MCF 10A (cell line): Measurements from ENCODE around the gene GPHN. TPM values are rescaled to one million over a fixed set of nuclear protein-coding genes. Genes with fewer than 3 reads are reported as not detected.

Experiments
- BruUV-seq: library from RNA; stranded (reverse); fragments of 400-500 nt; replicated peaks from 2 replicates; lab custom pipeline; 2021; lab: Mats Ljungman, UMichigan
- CTCF ChIA-PET: fragments of 300-600 bp; sonication (Branson Sonifier 250); formaldehyde crosslinking; extraction: SDS; loops from one replicate; lab custom pipeline; 2021; ENCODE audit warnings: antibody characterized with exemption, inconsistent platforms; lab: Yijun Ruan, JAX
- POLR2A ChIA-PET: fragments of 300-600, 350-650 bp; sonication (Branson Sonifier 250); formaldehyde crosslinking; extraction: SDS; loops from one replicate; lab custom pipeline; 2020; ENCODE audit warnings: antibody characterized with exemption, inconsistent platforms; lab: Yijun Ruan, JAX
- DNase-seq: peaks from one replicate; pipeline ENCODE4 v3.0.0-alpha.2; 2018; ENCODE audit not compliant: unreplicated experiment
- H3K27ac Mint-ChIP-seq: one replicate; pipeline ENCODE4 v1.8.0; 2022; ENCODE audit warnings: mild to moderate bottlenecking, low read depth, mixed read lengths; ENCODE audit not compliant: unreplicated experiment
- H3K27me3 Mint-ChIP-seq: one replicate; pipeline ENCODE4 v1.8.0; 2022; ENCODE audit warnings: mixed read lengths; ENCODE audit not compliant: insufficient read depth, unreplicated experiment
- H3K36me3 Mint-ChIP-seq: one replicate; pipeline ENCODE4 v1.8.0; 2022; ENCODE audit warnings: mild to moderate bottlenecking, moderate library complexity, mixed read lengths; ENCODE audit not compliant: insufficient read depth, unreplicated experiment
- H3K4me1 Mint-ChIP-seq: one replicate; pipeline ENCODE4 v1.8.0; 2022; ENCODE audit warnings: mixed read lengths; ENCODE audit not compliant: insufficient read depth, unreplicated experiment
- H3K4me3 Mint-ChIP-seq: one replicate; pipeline ENCODE4 v1.8.0; 2022; ENCODE audit warnings: mild to moderate bottlenecking, moderate library complexity, mixed read lengths; ENCODE audit not compliant: unreplicated experiment
- H3K9me3 Mint-ChIP-seq: one replicate; pipeline ENCODE4 v1.8.0; 2022; ENCODE audit warnings: mixed read lengths; ENCODE audit not compliant: unreplicated experiment
- CTCF ChIP-seq: fragments of 200-600 bp; IDR thresholded peaks from one replicate; pipeline ENCODE4 v1.8.0; 2022; ENCODE audit warnings: antibody characterized with exemption, mild to moderate bottlenecking; ENCODE audit not compliant: unreplicated experiment
- intact Hi-C: fragments of 100-400 bp; cut with micrococcal nuclease; formaldehyde crosslinking; loops from 2 replicates; pipeline ENCODE4 v1.14.1; 2022
- total RNA-seq: library from RNA; stranded (reverse); gene quantifications from 2 replicates; pipeline ENCODE4 v1.2.3, GENCODE V29; 2022

The GPHN gene
- total RNA-seq, 1 experiment from 2014 or later: 26.8 TPM

- ChIA-PET POLR2A (no interaction called here), CTCF (no interaction called here)
- H3K9me3 Mint-ChIP-seq: no peaks in the 10 kb centered on the region
- TF ChIP-seq CTCF: no peak
- H3K36me3 Mint-ChIP-seq: no peaks in the 10 kb centered on the region
- no peak for DNase-seq
- no TSS peak for BruUV-seq
- intact Hi-C loops: no loop called here
- no peaks in the 10 kb centered on the region for H3K4me1 Mint-ChIP-seq
- peak overlapping the region; percentile 24 for H3K27ac Mint-ChIP-seq
- H3K4me3 Mint-ChIP-seq: no peak overlapping the region
- H3K27me3 Mint-ChIP-seq: no peaks in the 10 kb centered on the region
These were observed 244.2 kb downstream of the GPHN start for GRCh38 chr14:66752109-66752508.

- intact Hi-C loops: no loop called here
- ChIA-PET CTCF (interaction anchor here (0.7 kb wide), 1 partner anchor 462 kb away, joined by 3 read pairs; no protein-coding TSS in a partner anchor), POLR2A (no interaction called here)
- Mint-ChIP-seq H3K4me1 (no peaks in the 10 kb centered on the region), H3K27ac (no peak overlapping the region), H3K9me3 (no peaks in the 10 kb centered on the region), H3K4me3 (no peak overlapping the region), H3K36me3 (no peaks in the 10 kb centered on the region), H3K27me3 (no peaks in the 10 kb centered on the region)
- no TSS peak for BruUV-seq
- no peak for TF ChIP-seq CTCF
- no peak for DNase-seq
These were observed 250.2 kb downstream of the GPHN start for GRCh38 chr14:66758031-66758613.

- no peak for DNase-seq
- Mint-ChIP-seq H3K36me3 (no peaks in the 10 kb centered on the region), H3K4me3 (no peak overlapping the region), H3K9me3 (no peaks in the 10 kb centered on the region), H3K27me3 (no peaks in the 10 kb centered on the region), H3K4me1 (no peaks in the 10 kb centered on the region), H3K27ac (no peak overlapping the region)
- BruUV-seq: no TSS peak
- ChIA-PET CTCF (no interaction called here), POLR2A (no interaction called here)
- TF ChIP-seq CTCF: no peak
- intact Hi-C loops: no loop called here
These were observed 264.2 kb downstream of the GPHN start for GRCh38 chr14:66772146-66772545.

- H3K4me3 Mint-ChIP-seq: no peak overlapping the region
- peaks cover 10% of the 10 kb centered on the region for H3K36me3 Mint-ChIP-seq
- no peak for TF ChIP-seq CTCF
- no TSS peak for BruUV-seq
- intact Hi-C loops: no loop called here
- no peak overlapping the region for H3K27ac Mint-ChIP-seq
- H3K4me1 Mint-ChIP-seq: no peaks in the 10 kb centered on the region
- CTCF ChIA-PET: no interaction called here
- POLR2A ChIA-PET: no interaction called here
- no peak for DNase-seq
- no peaks in the 10 kb centered on the region for H3K9me3 Mint-ChIP-seq
- no peaks in the 10 kb centered on the region for H3K27me3 Mint-ChIP-seq
These were observed 274.9 kb downstream of the GPHN start for GRCh38 chr14:66782853-66783252.
